HG02885 (cell line): ENCODE data around the gene HIVEP3.

Experiments
- ATAC-seq: cut with Tn5 transposase; IDR thresholded peaks from one replicate; pipeline ENCODE4 v1.9.1; 2021; ENCODE audit warnings: mild to moderate bottlenecking; ENCODE audit not compliant: unreplicated experiment, poor library complexity

HIVEP3 gene

GRCh38 chr1:41486371-41487125 is 432.2 kb downstream of the HIVEP3 start:
- ATAC-seq = no peak

GRCh38 chr1:41486053-41486370 is 432.7 kb downstream of the HIVEP3 start:
- no peak for ATAC-seq

- no peak for ATAC-seq
Observed at GRCh38 chr1:41485605-41486004, 433.1 kb downstream of the HIVEP3 start.

GRCh38 chr1:41484402-41485241 is 434.1 kb downstream of the HIVEP3 start, which contains the start of gene EDN2:
TSS of gene EDN2 (minus strand) at chr1:41484683. CDS start at chr1:41484601, 82 bp downstream.
- ATAC-seq = no peak

GRCh38 chr1:41483960-41484401 is 434.7 kb downstream of the HIVEP3 start:
- ATAC-seq = no peak

- no peak for ATAC-seq
Observed at GRCh38 chr1:41483001-41483850, 435.5 kb downstream of the HIVEP3 start.

- ATAC-seq = no peak
Observed at GRCh38 chr1:41482001-41482765, 436.5 kb downstream of the HIVEP3 start.

- no peak for ATAC-seq
Observed at GRCh38 chr1:41481109-41481775, 437.5 kb downstream of the HIVEP3 start.

GRCh38 chr1:41480204-41481108 is 438.3 kb downstream of the HIVEP3 start:
- no peak for ATAC-seq

GRCh38 chr1:41479808-41480160 is 438.9 kb downstream of the HIVEP3 start:
- no peak for ATAC-seq

- no peak for ATAC-seq
Observed at GRCh38 chr1:41479000-41479807, 439.5 kb downstream of the HIVEP3 start.

GRCh38 chr1:41478118-41478748 is 440.5 kb downstream of the HIVEP3 start:
- no peak for ATAC-seq

GRCh38 chr1:41476807-41477361 is 441.8 kb downstream of the HIVEP3 start:
- no peak for ATAC-seq

GRCh38 chr1:41475859-41476567 is 442.7 kb downstream of the HIVEP3 start:
- no peak for ATAC-seq

GRCh38 chr1:41475346-41475745 is 443.4 kb downstream of the HIVEP3 start:
- ATAC-seq = no peak
